Body of pancreas (tissue), 4 donors: Measurements from ENCODE around the gene GABRG3.

Source experiments
- POLR2A ChIP-seq, 3 donors: fragments of 450-650 bp; IDR thresholded peaks; one replicate each; pipeline ENCODE4 v1.6.1; 2016; ENCODE audit warnings: antibody characterized with exemption in 3 of 3, mild to moderate bottlenecking in 2 of 3
- TF ChIP-seq, protein P1 (sequence below), 7 experiments: fragments of 450-650 bp in 4 of 7; fragments of 200-600 bp in 3 of 7; sonication (generic) in 3 of 7; IDR thresholded peaks; one replicate each; pipeline ENCODE4 v1.5.1; 2016 to 2019; ENCODE audit warnings: antibody characterized with exemption in 7 of 7

DNA sequence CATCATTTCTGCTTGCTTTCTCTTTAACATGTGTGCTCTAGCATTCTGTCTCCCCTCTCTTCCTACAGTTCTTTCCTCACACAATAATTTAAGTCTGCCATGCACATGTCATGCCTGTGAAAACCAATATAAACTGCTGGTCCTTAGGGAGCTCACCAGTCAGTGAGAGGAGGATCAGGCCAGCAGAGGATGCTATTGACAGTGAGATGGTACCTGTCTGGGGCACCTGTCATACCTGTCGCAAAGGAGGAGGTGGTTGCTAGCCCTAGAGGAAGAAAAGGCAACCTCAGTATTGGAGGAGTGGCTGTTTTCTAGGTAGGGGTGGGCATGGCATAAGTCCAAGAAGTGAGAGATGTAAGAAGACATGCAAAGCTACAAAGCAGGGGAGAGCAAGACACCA is 194.6 kb downstream of the GABRG3 start:
- TF ChIP-seq, protein P1, sequence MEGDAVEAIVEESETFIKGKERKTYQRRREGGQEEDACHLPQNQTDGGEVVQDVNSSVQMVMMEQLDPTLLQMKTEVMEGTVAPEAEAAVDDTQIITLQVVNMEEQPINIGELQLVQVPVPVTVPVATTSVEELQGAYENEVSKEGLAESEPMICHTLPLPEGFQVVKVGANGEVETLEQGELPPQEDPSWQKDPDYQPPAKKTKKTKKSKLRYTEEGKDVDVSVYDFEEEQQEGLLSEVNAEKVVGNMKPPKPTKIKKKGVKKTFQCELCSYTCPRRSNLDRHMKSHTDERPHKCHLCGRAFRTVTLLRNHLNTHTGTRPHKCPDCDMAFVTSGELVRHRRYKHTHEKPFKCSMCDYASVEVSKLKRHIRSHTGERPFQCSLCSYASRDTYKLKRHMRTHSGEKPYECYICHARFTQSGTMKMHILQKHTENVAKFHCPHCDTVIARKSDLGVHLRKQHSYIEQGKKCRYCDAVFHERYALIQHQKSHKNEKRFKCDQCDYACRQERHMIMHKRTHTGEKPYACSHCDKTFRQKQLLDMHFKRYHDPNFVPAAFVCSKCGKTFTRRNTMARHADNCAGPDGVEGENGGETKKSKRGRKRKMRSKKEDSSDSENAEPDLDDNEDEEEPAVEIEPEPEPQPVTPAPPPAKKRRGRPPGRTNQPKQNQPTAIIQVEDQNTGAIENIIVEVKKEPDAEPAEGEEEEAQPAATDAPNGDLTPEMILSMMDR (IDR thresholded peaks at IDR 0.05) = no peak
- no peak for TF ChIP-seq POLR2A (IDR thresholded peaks at IDR 0.05)
